ENCODE measurements around the gene TMEM108. TPM values are rescaled to one million over a fixed set of nuclear protein-coding genes. Genes with fewer than 3 reads are reported as not detected.

The TMEM108 gene
- total and polyA plus RNA-seq, 2 experiments from 2014 or later, result 7.4 to 15.3 TPM

GRCh38 chr3:133360476-133360875, 322.3 kb downstream of the TMEM108 start:
- H3K4me2 ChIP-seq, result no peak overlapping the region
- H3K79me2 ChIP-seq (replicated peaks; ENCODE audit: insufficient read depth), result no peaks in the 10 kb centered on the region
- Mint-ChIP-seq H3K27ac (no peak overlapping the region), H3K4me1 (peaks cover 13% of the 10 kb centered on the region; the same call in 2 of the 3 replicates), H3K9me3 (peaks cover 15% of the 10 kb centered on the region; the same call in 1 of the 3 replicates), H3K36me3 (ENCODE audit: low read depth) (peaks cover 10% of the 10 kb centered on the region; the same call in 2 of the 3 replicates), H3K4me3 (no peak overlapping the region), H3K27me3 (ENCODE audit: insufficient read depth, low read depth, poor library complexity) (no peaks in the 10 kb centered on the region)
- no peak overlapping the region for H2AFZ ChIP-seq
- H3K4me1 ChIP-seq (ENCODE audit: insufficient read depth), result no peaks in the 10 kb centered on the region
- no peaks in the 10 kb centered on the region for H3F3A ChIP-seq (replicated peaks; ENCODE audit: low read depth)
- no peak overlapping the region for H3K27ac ChIP-seq (ENCODE audit: low read depth)
- ATAC-seq (no peak), DNase-seq (ENCODE audit: low spot score) (no peak)
- H3K4me3 ChIP-seq, result no peak overlapping the region
- no peaks in the 10 kb centered on the region for H3K36me3 ChIP-seq (ENCODE audit: insufficient read depth)
- no peaks in the 10 kb centered on the region for H3K27me3 ChIP-seq (ENCODE audit: insufficient read depth)
- H4K20me1 ChIP-seq (replicated peaks; ENCODE audit: insufficient read depth), result no peaks in the 10 kb centered on the region
- H3K9me2 ChIP-seq (ENCODE audit: insufficient read depth), result no peaks in the 10 kb centered on the region
- TF ChIP-seq CREB1 (CRISPR knock-in tag; IDR thresholded peaks at IDR 0.05; ENCODE audit: low read depth), result no peak
- no peak for TF ChIP-seq POLR2AphosphoS5 (IDR thresholded peaks at IDR 0.05; ENCODE audit: low read depth)
- TF ChIP-seq ZNF331 (CRISPR knock-in tag; IDR thresholded peaks at IDR 0.05; ENCODE audit: low read depth), result no peak
- TF ChIP-seq EZH2 (IDR thresholded peaks at IDR 0.05; ENCODE audit: low read depth, unreplicated experiment), result no peak
- no peak for TF ChIP-seq ZNF114 (CRISPR knock-in tag; IDR thresholded peaks at IDR 0.05)
- TF ChIP-seq STAT1 (IDR thresholded peaks at IDR 0.05; ENCODE audit: unreplicated experiment), result no peak
- TF ChIP-seq, protein P1, sequence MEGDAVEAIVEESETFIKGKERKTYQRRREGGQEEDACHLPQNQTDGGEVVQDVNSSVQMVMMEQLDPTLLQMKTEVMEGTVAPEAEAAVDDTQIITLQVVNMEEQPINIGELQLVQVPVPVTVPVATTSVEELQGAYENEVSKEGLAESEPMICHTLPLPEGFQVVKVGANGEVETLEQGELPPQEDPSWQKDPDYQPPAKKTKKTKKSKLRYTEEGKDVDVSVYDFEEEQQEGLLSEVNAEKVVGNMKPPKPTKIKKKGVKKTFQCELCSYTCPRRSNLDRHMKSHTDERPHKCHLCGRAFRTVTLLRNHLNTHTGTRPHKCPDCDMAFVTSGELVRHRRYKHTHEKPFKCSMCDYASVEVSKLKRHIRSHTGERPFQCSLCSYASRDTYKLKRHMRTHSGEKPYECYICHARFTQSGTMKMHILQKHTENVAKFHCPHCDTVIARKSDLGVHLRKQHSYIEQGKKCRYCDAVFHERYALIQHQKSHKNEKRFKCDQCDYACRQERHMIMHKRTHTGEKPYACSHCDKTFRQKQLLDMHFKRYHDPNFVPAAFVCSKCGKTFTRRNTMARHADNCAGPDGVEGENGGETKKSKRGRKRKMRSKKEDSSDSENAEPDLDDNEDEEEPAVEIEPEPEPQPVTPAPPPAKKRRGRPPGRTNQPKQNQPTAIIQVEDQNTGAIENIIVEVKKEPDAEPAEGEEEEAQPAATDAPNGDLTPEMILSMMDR (conservative IDR thresholded peaks at IDR 0.05; ENCODE audit: low read depth in 2 of 2), result no peak
- TF ChIP-seq NANOG (IDR thresholded peaks at IDR 0.05; ENCODE audit: borderline replicate concordance), result no peak
- no peak for TF ChIP-seq ZNF462 (CRISPR knock-in tag; IDR thresholded peaks at IDR 0.05)
- TF ChIP-seq, protein P2, sequence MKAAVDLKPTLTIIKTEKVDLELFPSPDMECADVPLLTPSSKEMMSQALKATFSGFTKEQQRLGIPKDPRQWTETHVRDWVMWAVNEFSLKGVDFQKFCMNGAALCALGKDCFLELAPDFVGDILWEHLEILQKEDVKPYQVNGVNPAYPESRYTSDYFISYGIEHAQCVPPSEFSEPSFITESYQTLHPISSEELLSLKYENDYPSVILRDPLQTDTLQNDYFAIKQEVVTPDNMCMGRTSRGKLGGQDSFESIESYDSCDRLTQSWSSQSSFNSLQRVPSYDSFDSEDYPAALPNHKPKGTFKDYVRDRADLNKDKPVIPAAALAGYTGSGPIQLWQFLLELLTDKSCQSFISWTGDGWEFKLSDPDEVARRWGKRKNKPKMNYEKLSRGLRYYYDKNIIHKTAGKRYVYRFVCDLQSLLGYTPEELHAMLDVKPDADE (IDR thresholded peaks at IDR 0.05), result no peak
- TF ChIP-seq JUNB (IDR thresholded peaks at IDR 0.05; ENCODE audit: unreplicated experiment), result no peak
- TF ChIP-seq, protein P3, sequence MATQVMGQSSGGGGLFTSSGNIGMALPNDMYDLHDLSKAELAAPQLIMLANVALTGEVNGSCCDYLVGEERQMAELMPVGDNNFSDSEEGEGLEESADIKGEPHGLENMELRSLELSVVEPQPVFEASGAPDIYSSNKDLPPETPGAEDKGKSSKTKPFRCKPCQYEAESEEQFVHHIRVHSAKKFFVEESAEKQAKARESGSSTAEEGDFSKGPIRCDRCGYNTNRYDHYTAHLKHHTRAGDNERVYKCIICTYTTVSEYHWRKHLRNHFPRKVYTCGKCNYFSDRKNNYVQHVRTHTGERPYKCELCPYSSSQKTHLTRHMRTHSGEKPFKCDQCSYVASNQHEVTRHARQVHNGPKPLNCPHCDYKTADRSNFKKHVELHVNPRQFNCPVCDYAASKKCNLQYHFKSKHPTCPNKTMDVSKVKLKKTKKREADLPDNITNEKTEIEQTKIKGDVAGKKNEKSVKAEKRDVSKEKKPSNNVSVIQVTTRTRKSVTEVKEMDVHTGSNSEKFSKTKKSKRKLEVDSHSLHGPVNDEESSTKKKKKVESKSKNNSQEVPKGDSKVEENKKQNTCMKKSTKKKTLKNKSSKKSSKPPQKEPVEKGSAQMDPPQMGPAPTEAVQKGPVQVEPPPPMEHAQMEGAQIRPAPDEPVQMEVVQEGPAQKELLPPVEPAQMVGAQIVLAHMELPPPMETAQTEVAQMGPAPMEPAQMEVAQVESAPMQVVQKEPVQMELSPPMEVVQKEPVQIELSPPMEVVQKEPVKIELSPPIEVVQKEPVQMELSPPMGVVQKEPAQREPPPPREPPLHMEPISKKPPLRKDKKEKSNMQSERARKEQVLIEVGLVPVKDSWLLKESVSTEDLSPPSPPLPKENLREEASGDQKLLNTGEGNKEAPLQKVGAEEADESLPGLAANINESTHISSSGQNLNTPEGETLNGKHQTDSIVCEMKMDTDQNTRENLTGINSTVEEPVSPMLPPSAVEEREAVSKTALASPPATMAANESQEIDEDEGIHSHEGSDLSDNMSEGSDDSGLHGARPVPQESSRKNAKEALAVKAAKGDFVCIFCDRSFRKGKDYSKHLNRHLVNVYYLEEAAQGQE (IDR thresholded peaks at IDR 0.05; ENCODE audit: unreplicated experiment), result no peak
- no peak for TF ChIP-seq EZH2phosphoT487 (IDR thresholded peaks at IDR 0.05; ENCODE audit: unreplicated experiment)
